CD8-positive, alpha-beta memory T cell (primary cell): Measurements from ENCODE around the gene PI4KB. TPM values are rescaled to one million over a fixed set of nuclear protein-coding genes. Genes with fewer than 3 reads are reported as not detected.

ENCODE experiments used
- CTCF ChIA-PET: fragments of 350-600 bp; sonication (Branson Sonifier 250); formaldehyde crosslinking; loops from one replicate; lab custom pipeline; 2021; ENCODE audit warnings: antibody characterized with exemption; lab: Charles Lee
- POLR2A ChIA-PET: fragments of 350-600 bp; sonication (Branson Sonifier 250); formaldehyde crosslinking; loops from one replicate; lab custom pipeline; 2021; ENCODE audit warnings: antibody characterized with exemption; lab: Charles Lee
- DNase-seq, 5 donors: peaks; one replicate each; pipeline versions ENCODE4 v3.0.0 to v3.0.0-alpha.2; 2020 to 2022; ENCODE audit warnings: mixed read lengths in 1 of 5
- H3K27ac ChIP-seq: one replicate; pipeline ENCODE4 v1.7.0; 2013; ENCODE audit warnings: low read depth, mild to moderate bottlenecking, low read length, moderate library complexity
- H3K27me3 ChIP-seq: 2 replicates; pipeline ENCODE4 v1.7.0; 2013; ENCODE audit warnings: low read length, mild to moderate bottlenecking; ENCODE audit not compliant: insufficient read depth, poor library complexity, severe bottlenecking
- H3K36me3 ChIP-seq: 2 replicates; pipeline ENCODE4 v1.7.0; 2013; ENCODE audit warnings: mild to moderate bottlenecking, low read length, moderate library complexity; ENCODE audit not compliant: insufficient read depth
- H3K4me1 ChIP-seq: 2 replicates; pipeline ENCODE4 v1.7.0; 2013; ENCODE audit warnings: mild to moderate bottlenecking, low read length, moderate library complexity; ENCODE audit not compliant: insufficient read depth
- H3K4me3 ChIP-seq: 2 replicates; pipeline ENCODE4 v1.7.0; 2013; ENCODE audit warnings: mild to moderate bottlenecking, low read length
- H3K9me3 ChIP-seq: 2 replicates; pipeline ENCODE4 v1.7.0; 2013; ENCODE audit warnings: mild to moderate bottlenecking, low read length
- H3K27ac Mint-ChIP-seq, 8 donors: one replicate each; pipeline ENCODE4 v1.8.0; 2020 to 2021; ENCODE audit warnings: mixed read lengths in 8 of 8, mild to moderate bottlenecking in 6 of 8, inconsistent platforms in 3 of 8, moderate library complexity in 3 of 8
- H3K27me3 Mint-ChIP-seq, 2 donors: one replicate each; pipeline ENCODE4 v1.8.0; 2020 to 2021; ENCODE audit warnings: mixed read lengths in 2 of 2, mild to moderate bottlenecking in 1 of 2, moderate library complexity in 1 of 2
- H3K36me3 Mint-ChIP-seq, 3 donors: one replicate each; pipeline ENCODE4 v1.8.0; 2020 to 2021; ENCODE audit warnings: mixed read lengths in 3 of 3, inconsistent platforms in 1 of 3, mild to moderate bottlenecking in 1 of 3
- H3K4me1 Mint-ChIP-seq, 3 donors: one replicate each; pipeline ENCODE4 v1.8.0; 2020 to 2021; ENCODE audit warnings: mixed read lengths in 3 of 3, inconsistent platforms in 1 of 3, mild to moderate bottlenecking in 1 of 3
- H3K4me3 Mint-ChIP-seq, 7 donors: one replicate each; pipeline ENCODE4 v1.8.0; 2020 to 2021; ENCODE audit warnings: mixed read lengths in 7 of 7, mild to moderate bottlenecking in 6 of 7, moderate library complexity in 4 of 7, inconsistent platforms in 2 of 7
- H3K9me3 Mint-ChIP-seq, 5 donors: one replicate each; pipeline ENCODE4 v1.8.0; 2020 to 2022; ENCODE audit warnings: mixed read lengths in 5 of 5, mild to moderate bottlenecking in 3 of 5, moderate library complexity in 2 of 5, inconsistent platforms in 1 of 5
- polyA plus RNA-seq: library from polyadenylated mRNA; unstranded; fragments of 300-500 nt; fragmentation: Illumina TruSeq; gene quantifications from one replicate; pipeline ENCODE4 v1.2.3, GENCODE V29; 2021
- total RNA-seq, 2 experiments: library from RNA; stranded (reverse); gene quantifications; one replicate each; pipeline ENCODE4 v1.2.3, GENCODE V29; 2021

The PI4KB gene
- total and polyA plus RNA-seq, 3 experiments from 2014 or later, result 59.9 to 67.5 (median 65.5) TPM

DNA sequence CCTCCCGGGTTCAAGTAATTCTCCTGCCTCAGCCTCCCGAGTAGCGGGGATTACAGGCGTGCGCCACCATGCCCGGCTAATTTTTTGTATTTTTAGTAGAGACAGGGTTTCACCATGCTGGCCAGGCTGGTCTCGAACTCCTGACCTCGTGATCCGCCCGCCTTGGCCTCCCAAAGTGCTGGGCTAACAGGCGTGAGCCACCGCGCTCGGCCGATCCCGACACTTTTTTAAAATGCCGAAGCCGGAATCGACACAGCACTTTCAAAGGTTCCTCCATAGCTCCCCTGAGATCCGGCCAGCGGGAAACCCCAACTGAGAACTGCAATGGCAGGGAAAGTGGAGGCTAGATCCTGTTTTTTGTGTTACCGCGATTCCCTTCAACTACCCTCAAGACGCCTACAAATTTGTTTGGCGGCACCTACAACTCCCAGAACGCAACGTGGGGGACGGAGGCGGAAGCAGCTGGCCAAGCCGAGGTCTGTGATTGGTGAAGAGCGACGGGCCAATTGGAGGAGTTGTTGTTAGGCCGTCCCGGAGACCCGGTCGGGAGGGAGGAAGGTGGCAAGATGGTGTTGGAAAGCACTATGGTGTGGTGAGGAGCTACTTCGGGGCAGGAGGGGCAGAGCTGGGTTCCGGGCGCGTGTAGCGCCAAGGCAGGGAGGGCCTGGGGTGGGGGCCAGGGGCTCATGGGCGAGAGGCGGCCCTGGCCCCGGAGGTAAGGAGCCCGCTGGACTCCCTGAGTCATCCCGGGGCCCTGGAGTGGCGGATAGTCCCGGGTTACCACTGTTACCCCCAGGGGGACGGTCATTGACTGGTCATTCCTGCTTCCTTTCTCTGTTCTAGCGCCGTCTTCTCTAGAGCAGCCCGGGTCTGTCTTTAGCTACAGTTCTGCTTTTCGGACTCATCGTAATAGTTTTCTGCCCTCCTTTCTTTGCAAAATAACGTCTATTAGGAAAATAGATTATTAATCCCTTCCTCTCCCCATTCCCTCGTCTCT is 72.7 kb downstream of the PI4KB start, which contains the start of gene PSMD4:
PSMD4 (plus strand) TSS at position 518 of the 997 bp plus-strand sequence; CDS start at position 567, 49 bp downstream.
- no peaks in the 10 kb centered on the region for H3K9me3 ChIP-seq
- DNase-seq, result peak; percentile 88 to 96 (median 93)
- no peaks in the 10 kb centered on the region for H3K27me3 ChIP-seq
- H3K27me3 Mint-ChIP-seq, result peaks cover 0 to 2% of the 10 kb centered on the region in 2 donors
- H3K36me3 ChIP-seq, result no peaks in the 10 kb centered on the region
- peaks cover 35 to 43% (median 41%) of the 10 kb centered on the region in 3 donors for H3K4me1 Mint-ChIP-seq
- peaks cover 0 to 18% (median under 1%) of the 10 kb centered on the region in 3 donors for H3K36me3 Mint-ChIP-seq
- H3K27ac ChIP-seq, result peak within 1 kb of the TSS; percentile 77
- peaks cover 11% of the 10 kb centered on the region for H3K4me1 ChIP-seq
- no peaks in the 10 kb centered on the region for H3K9me3 Mint-ChIP-seq
- peak within 1 kb of the TSS; percentile 92 to 99 (median 94) for H3K27ac Mint-ChIP-seq
- peak within 1 kb of the TSS; percentile 69 for H3K4me3 ChIP-seq
- H3K4me3 Mint-ChIP-seq, result peak within 1 kb of the TSS; percentile 92 to 96 (median 94)
- POLR2A ChIA-PET, result interaction anchor here (0.9 to 1.5 kb wide), 6 partner anchors 27 to 95 kb away, joined by 3 to 8 read pairs (median 3); partner anchors contain the start of genes PIP5K1A, VPS72 and ZNF687
- CTCF ChIA-PET, result interaction anchor here (0.7 to 1.6 kb wide), 3 partner anchors 41 to 86 kb away, joined by 3 to 7 read pairs (median 4); no protein-coding TSS in a partner anchor

DNA sequence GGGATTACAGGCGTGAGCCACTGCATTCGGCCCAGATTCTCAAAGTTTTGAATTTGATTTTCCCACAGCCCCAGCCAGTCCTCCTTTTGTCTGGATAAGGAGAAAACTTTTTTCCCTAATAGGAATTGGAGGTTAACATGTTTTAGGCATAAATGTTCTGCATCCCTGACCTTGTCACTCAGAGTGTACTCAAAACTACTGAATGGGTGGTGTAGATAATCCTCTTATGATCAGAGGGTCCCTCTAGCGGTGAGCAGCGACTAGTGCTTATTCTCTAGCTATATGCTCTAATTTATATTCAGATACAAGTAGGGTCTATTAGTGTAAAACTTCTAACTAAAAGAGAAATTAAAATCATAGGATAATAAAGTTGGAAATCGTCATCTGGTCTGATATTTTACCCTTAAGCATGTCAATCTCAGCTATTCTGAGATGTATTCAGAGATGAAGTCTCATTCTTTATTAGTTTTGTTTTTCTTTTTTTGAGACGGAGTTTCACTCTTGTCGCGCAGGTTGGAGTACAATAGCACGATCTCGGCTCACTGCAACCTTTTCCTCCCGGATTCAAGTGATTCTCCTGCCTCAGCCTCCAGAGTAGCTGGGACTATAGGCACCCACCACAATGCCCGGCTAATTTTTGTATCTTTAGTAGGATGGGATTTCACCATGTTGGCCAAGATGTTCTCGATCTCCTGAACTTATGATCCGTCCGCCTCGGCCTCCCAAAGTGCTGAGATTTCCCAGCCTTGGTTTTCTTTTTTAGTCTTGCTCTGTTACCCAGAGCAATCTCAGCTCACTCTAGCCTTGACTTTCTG is 75.4 kb downstream of the PI4KB start:
- peaks cover 0 to 2% of the 10 kb centered on the region in 2 donors for H3K27me3 Mint-ChIP-seq
- Histone ChIP-seq H3K4me1 (peaks cover 11% of the 10 kb centered on the region), H3K36me3 (peaks cover 14% of the 10 kb centered on the region), H3K27me3 (no peaks in the 10 kb centered on the region), H3K9me3 (no peaks in the 10 kb centered on the region), H3K27ac (no peak overlapping the region), H3K4me3 (no peak overlapping the region)
- ChIA-PET POLR2A (interaction anchor here (0.5 to 1.0 kb wide), 5 partner anchors 30 to 152 kb away, joined by 3 to 5 read pairs (median 3); partner anchors contain the start of genes VPS72 and ZNF687), CTCF (interaction anchor here (0.9 to 4.1 kb wide), 16 partner anchors 8 to 890 kb away, joined by 3 to 26 read pairs (median 5); partner anchors contain the start of genes PIP5K1A, TNFAIP8L2 and VPS72)
- peak; percentile 29 to 72 (median 55) for DNase-seq
- H3K4me3 Mint-ChIP-seq, result peak overlapping the region in 2 of 7 donors; percentile 21 to 66
- H3K36me3 Mint-ChIP-seq, result peaks cover 1 to 34% (median 8%) of the 10 kb centered on the region in 3 donors
- H3K9me3 Mint-ChIP-seq, result no peaks in the 10 kb centered on the region
- peaks cover 21 to 25% (median 22%) of the 10 kb centered on the region in 3 donors for H3K4me1 Mint-ChIP-seq
- peak overlapping the region in 2 of 8 donors; percentile 70 to 79 for H3K27ac Mint-ChIP-seq

GRCh38 chr1:151246786-151247185 is 80.4 kb downstream of the PI4KB start:
- Mint-ChIP-seq H3K4me1 (peaks cover 0 to 4% (median 3%) of the 10 kb centered on the region in 3 donors), H3K36me3 (peaks cover 5 to 74% (median 24%) of the 10 kb centered on the region in 3 donors), H3K27me3 (no peaks in the 10 kb centered on the region), H3K4me3 (no peak overlapping the region), H3K27ac (no peak overlapping the region), H3K9me3 (no peaks in the 10 kb centered on the region)
- DNase-seq, result no peak
- POLR2A ChIA-PET, result no interaction called here
- Histone ChIP-seq H3K4me1 (no peaks in the 10 kb centered on the region), H3K27ac (no peak overlapping the region), H3K27me3 (no peaks in the 10 kb centered on the region), H3K36me3 (peaks cover 45% of the 10 kb centered on the region), H3K4me3 (no peak overlapping the region), H3K9me3 (no peaks in the 10 kb centered on the region)
- CTCF ChIA-PET, result no interaction called here

GRCh38 chr1:151243683-151244216 is 83.5 kb downstream of the PI4KB start:
- H3K36me3 Mint-ChIP-seq, result peaks cover 7 to 88% (median 24%) of the 10 kb centered on the region in 3 donors
- peaks cover 58% of the 10 kb centered on the region for H3K36me3 ChIP-seq
- H3K4me3 Mint-ChIP-seq, result no peak overlapping the region
- H3K9me3 Mint-ChIP-seq, result no peaks in the 10 kb centered on the region
- no peaks in the 10 kb centered on the region for H3K27me3 ChIP-seq
- no peak overlapping the region for H3K27ac ChIP-seq
- no peaks in the 10 kb centered on the region for H3K27me3 Mint-ChIP-seq
- no peaks in the 10 kb centered on the region for H3K9me3 ChIP-seq
- no peak for DNase-seq
- H3K27ac Mint-ChIP-seq, result peak overlapping the region in 2 of 8 donors; percentile 9 to 54
- no peaks in the 10 kb centered on the region for H3K4me1 ChIP-seq
- ChIA-PET CTCF (interaction anchor here (2.8 kb wide), 1 partner anchor 8 kb away, joined by 16 read pairs; no protein-coding TSS in a partner anchor), POLR2A (no interaction called here)
- no peak overlapping the region for H3K4me3 ChIP-seq
- H3K4me1 Mint-ChIP-seq, result no peaks in the 10 kb centered on the region

GRCh38 chr1:151242442-151242841 is 84.8 kb downstream of the PI4KB start:
- no peak overlapping the region for H3K27ac ChIP-seq
- H3K27me3 Mint-ChIP-seq, result no peaks in the 10 kb centered on the region
- no peak for DNase-seq
- H3K4me3 Mint-ChIP-seq, result no peak overlapping the region
- H3K4me1 ChIP-seq, result no peaks in the 10 kb centered on the region
- CTCF ChIA-PET, result interaction anchor here (1.3 to 2.8 kb wide), 2 partner anchors 10 to 14 kb away, joined by 4 to 16 read pairs; no protein-coding TSS in a partner anchor
- no peaks in the 10 kb centered on the region for H3K4me1 Mint-ChIP-seq
- peaks cover 59% of the 10 kb centered on the region for H3K36me3 ChIP-seq
- no peaks in the 10 kb centered on the region for H3K9me3 Mint-ChIP-seq
- POLR2A ChIA-PET, result no interaction called here
- peak overlapping the region in 2 of 8 donors; percentile 59 to 77 for H3K27ac Mint-ChIP-seq
- H3K9me3 ChIP-seq, result no peaks in the 10 kb centered on the region
- no peaks in the 10 kb centered on the region for H3K27me3 ChIP-seq
- H3K4me3 ChIP-seq, result no peak overlapping the region
- H3K36me3 Mint-ChIP-seq, result peaks cover 13 to 88% (median 27%) of the 10 kb centered on the region in 3 donors

Other genes starting within 250 kb of the PI4KB start
- gene SEMA6C, start 180.8 kb downstream of the PI4KB start, total RNA-seq, result 1 to 10 TPM; 2.9 to 3.1 TPM
- gene SEMA6C, start 180.8 kb downstream of the PI4KB start, polyA plus RNA-seq, result 1.5 TPM
- 10 to 100 TPM; 24.6 to 25.5 TPM for gene TNFAIP8L2, start 170.8 kb downstream of the PI4KB start, total RNA-seq
- gene TNFAIP8L2, start 170.8 kb downstream of the PI4KB start, polyA plus RNA-seq, result 22.6 TPM
- gene LYSMD1, start 161.5 kb downstream of the PI4KB start, total RNA-seq, result 1 to 10 TPM; 4.6 to 5.5 TPM
- gene LYSMD1, start 161.5 kb downstream of the PI4KB start, polyA plus RNA-seq, result 0.54 TPM
- 10 to 100 TPM; 86.3 to 90.9 TPM for gene SCNM1, start 161.3 kb downstream of the PI4KB start, total RNA-seq
- gene SCNM1, start 161.3 kb downstream of the PI4KB start, polyA plus RNA-seq, result 58.4 TPM
- gene TMOD4, start 151.4 kb downstream of the PI4KB start, total RNA-seq, result 1 to 10 TPM; 2.4 to 3.7 TPM
- 1.0 TPM for gene TMOD4, start 151.4 kb downstream of the PI4KB start, polyA plus RNA-seq
- gene VPS72, start 137.2 kb downstream of the PI4KB start, total RNA-seq, result 10 to 100 TPM; 84.4 to 85.4 TPM
- gene VPS72, start 137.2 kb downstream of the PI4KB start, polyA plus RNA-seq, result 68.3 TPM
- gene PIP5K1A, start 128.9 kb downstream of the PI4KB start, total RNA-seq, result 10 to 100 TPM; 76.7 to 77.0 TPM
- gene PIP5K1A, start 128.9 kb downstream of the PI4KB start, polyA plus RNA-seq, result 13.0 TPM
- gene PSMD4, start 72.7 kb downstream of the PI4KB start, total RNA-seq, result 100 to 1,000 TPM; 250 to 256 TPM
- 239 TPM for gene PSMD4, start 72.7 kb downstream of the PI4KB start, polyA plus RNA-seq
- gene ZNF687, start 45.1 kb downstream of the PI4KB start, total RNA-seq, result 10 to 100 TPM; 23.8 to 26.5 TPM
- 1.6 TPM for gene ZNF687, start 45.1 kb downstream of the PI4KB start, polyA plus RNA-seq
- 10 to 100 TPM; 77.2 to 77.4 TPM for gene RFX5, start 19.8 kb upstream of the PI4KB start, total RNA-seq
- 38.0 TPM for gene RFX5, start 19.8 kb upstream of the PI4KB start, polyA plus RNA-seq
- not detected for gene SELENBP1, start 45.3 kb upstream of the PI4KB start, total RNA-seq
- gene SELENBP1, start 45.3 kb upstream of the PI4KB start, polyA plus RNA-seq, result not detected
- 100 to 1,000 TPM; 479 to 492 TPM for gene PSMB4, start 72.2 kb upstream of the PI4KB start, total RNA-seq
- 60.1 TPM for gene PSMB4, start 72.2 kb upstream of the PI4KB start, polyA plus RNA-seq
- gene POGZ, start 132.1 kb upstream of the PI4KB start, total RNA-seq, result 10 to 100 TPM; 60.1 to 65.3 TPM
- 11.3 TPM for gene POGZ, start 132.1 kb upstream of the PI4KB start, polyA plus RNA-seq
- gene CGN, start 184.0 kb upstream of the PI4KB start, total RNA-seq, result 1 to 10 TPM; 1.1 to 1.6 TPM
- gene CGN, start 184.0 kb upstream of the PI4KB start, polyA plus RNA-seq, result 0.36 TPM
- gene TUFT1, start 212.9 kb upstream of the PI4KB start, total RNA-seq, result 1 to 10 TPM; 2.0 to 2.3 TPM
- 1.8 TPM for gene TUFT1, start 212.9 kb upstream of the PI4KB start, polyA plus RNA-seq